HG02884 (cell line): ENCODE measurements around the gene CPAMD8.

Source experiments
- ATAC-seq: cut with Tn5 transposase; IDR thresholded peaks from one replicate; pipeline ENCODE4 v1.9.1; 2021; ENCODE audit warnings: mild to moderate bottlenecking, moderate library complexity; ENCODE audit not compliant: unreplicated experiment

CPAMD8 gene

DNA sequence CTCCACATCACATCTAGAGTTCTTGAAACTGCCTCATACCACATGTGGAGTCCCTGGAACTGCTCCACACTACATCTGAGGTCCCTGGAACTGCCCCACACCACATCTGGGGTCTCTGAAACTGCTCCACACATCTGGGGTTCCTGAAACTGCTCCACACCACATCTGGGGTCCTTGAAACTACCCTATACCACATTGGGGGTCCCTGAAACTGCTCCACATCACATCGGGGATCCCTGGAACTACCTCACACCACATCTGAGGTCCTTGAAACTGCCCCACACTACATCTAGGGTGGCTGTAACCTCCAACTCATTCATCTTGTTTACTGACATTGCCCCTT lies 104.0 kb downstream of the CPAMD8 start:
- no peak for ATAC-seq

DNA sequence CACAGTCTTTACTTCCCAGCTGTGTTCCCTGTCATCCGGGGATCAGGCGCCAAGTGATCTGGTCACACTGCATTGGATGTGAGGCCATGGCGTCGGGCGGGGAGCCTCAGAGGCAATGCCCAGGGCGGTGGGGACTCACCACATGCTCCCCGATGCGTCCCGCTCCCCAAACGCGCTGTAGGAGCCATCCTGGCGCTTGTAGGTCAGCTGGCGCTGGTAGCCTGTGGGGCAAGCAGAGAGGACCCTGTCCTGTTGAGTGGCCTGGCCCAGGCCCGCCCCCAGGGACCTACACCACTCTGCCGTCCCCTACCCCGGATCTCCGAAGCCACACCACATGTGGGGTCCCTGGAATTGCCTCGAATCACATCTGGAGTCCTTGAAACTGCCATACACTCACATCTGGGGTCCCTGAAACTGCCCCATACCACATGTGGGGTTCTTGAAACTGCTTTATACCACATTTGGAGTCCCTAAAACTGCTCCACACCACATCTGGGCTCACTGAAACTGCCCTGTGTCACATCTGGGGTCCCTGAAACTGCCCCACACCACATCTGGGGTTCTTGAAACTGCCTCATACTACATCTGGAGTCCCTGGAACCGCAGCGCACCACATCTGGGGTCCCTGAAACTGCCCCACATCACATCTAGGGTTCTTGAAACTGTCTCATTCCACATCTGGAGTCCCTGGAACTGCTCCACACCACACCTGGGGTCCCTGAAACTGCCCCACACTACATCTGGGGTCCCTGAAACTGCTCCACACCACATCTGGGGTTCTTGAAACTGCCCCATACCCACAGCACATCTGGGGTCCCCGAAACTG lies 104.6 kb downstream of the CPAMD8 start:
- no peak for ATAC-seq

DNA sequence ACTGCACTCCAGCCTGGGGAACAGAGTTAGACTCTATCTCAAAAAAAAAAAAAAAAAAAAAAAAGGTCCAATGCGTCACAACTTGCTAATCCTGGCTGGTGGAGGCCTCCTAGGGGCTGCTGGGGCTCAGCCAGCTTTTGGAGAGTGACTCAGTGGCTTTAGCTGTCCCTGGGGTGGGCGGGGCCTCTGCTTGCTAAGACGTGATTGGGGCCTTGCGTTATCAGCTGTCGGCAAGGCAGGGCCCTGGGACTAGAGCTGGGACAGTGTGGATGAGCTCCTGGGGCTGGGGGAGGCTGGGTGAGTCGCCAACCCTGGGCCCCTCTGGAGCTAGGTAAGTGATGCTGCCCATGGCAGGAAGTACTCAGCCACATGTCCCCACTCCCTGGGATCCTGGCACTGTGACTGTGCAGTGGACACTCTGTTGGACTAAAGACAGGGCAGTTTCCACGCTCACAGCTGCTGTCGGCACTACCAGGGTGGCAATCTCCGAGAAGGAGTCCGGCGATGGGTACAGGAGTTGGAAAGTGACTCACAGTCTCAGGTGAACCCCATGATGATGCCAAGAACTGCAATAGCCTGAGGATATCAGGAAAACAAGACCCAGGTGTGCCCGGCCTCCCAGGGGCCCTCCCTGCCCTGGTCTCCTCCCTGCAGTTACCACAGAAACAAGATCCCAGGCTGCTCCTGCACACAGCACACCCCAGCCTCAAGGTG lies 105.6 kb downstream of the CPAMD8 start:
- ATAC-seq = no peak

DNA sequence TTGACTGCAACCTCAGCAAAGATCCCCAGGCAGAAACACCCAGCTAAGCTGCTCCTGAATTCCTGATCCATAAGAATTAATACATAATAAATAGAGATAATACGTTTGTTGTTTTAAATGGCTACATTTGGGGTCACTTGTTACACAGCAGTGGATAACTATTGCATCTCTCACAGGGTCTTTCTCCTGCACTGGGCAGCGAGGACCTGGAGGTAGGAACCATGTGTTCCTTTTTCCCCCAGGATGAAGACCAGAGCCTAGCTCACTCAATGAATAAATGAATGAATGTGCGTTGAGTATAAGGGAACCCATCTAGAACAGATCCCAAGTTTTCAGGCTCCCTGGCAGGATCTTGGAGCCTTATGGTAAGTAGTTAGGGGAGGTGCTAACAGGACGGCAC lies 107.1 kb downstream of the CPAMD8 start:
- ATAC-seq = no peak

DNA sequence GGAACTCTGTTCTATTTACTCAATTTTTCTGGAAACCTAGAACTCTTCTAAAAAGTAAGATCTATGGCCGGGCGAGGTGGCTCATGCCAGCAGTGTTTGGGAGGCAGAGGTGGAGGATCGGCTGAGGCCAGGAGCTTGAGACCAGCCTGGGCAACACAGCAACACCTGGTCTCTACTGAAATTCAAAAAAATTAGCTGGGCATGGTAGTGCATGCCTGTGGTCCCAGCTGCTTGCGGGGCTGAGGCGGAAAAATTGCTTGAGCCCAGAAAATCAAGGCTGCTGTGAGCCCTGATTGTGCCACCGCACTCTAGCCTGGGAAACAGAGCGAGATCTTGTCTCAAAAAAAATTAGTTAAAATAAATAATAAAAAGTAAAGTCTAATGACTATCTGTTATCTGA lies 109.2 kb downstream of the CPAMD8 start:
- no peak for ATAC-seq

DNA sequence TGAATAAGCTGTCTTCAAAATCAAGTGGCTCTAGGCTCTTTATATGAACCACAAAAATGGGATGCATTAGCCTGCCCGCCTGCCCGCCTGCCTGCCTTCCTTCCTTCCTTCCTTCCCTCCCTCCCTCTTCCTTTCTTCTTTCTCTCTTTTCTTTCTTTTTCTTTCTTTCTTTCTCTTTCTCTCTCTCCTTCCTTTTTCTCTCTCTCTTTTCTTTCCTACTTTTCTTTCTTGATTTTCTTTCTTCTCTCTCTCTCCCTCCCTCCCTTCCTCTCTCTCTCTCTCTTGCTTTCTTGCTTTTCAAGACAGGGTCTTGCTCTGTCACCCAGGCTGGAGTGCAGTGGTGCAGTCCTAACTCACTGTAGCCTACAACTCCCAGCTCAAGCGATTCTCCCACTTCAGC lies 110.9 kb downstream of the CPAMD8 start:
- ATAC-seq = no peak

DNA sequence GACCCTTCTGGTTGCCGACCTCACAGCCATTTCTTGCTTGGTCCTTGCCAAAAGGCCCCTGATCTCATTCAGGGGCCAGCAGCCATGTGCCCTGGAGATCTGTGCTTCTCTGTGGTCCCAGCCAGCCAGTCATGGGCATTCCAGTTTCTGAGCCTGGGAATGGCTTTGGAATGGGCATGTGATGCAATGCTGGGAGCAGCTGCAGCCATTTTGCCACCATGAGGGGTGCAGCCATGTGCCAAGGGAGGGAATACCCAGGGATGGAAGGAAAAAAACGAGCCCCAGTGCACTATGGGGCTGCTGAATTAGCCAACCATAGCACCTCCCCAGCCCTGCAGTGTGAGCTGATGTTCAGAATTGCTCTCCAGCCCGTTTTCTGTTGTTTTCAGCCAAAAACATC lies 111.5 kb downstream of the CPAMD8 start:
- no peak for ATAC-seq

DNA sequence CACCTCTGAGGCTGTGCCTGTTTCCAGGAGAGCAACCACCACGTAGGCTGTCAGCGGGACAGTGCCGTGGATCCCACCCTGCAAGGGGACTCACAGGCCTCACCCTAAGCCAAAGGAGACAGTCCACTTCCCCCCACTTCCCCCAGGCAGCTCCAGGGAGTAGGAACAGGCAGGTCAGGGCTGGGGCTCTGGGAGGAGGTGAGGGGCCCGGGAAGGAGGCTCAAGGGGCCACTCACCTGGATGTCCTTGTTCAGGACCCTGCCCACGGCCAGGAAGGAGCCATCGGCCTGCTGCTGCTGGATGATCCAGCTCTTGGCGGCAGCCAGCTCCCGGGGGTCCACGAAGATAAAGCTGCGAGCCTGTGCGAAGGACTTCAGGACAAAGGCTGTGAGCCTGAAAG lies 112.2 kb downstream of the CPAMD8 start:
- no peak for ATAC-seq

DNA sequence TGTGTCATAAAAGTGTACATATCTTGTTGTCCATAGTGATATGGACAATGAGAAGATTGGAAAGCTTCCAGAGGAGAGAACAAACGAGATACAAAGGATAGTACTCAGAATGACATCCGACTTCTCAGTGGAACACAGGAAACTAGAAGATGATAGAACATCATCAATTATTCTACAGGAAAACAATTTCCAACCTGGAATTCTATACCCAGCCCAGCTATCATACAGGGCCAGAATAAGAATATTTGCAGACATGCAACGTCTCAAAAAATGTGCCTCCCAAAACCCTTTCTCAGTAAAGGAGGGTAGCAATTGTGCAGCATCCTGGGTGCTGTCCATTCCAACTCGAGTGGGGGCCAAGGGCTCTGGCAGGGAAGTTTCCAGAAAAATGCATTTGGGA lies 113.8 kb downstream of the CPAMD8 start:
- ATAC-seq = no peak

DNA sequence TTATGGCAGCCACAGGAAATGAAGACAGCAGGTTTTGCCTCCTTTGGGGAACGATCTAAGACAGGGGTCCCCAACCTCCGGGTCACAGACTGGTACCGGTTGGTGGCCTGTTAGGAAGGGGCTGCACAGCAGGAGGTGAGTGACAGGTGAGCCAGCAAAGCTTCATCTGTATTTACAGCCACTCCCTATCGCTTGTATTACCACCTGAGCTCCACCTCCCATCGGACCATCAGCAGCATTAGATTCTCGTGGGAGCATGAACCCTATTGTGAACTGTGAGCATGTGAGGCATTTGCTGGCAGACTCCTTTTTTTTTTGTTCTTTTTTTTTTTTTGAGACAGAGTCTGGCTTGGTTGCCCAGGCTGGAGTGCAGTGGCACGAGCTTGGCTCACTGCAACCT lies 115.6 kb downstream of the CPAMD8 start:
- no peak for ATAC-seq

DNA sequence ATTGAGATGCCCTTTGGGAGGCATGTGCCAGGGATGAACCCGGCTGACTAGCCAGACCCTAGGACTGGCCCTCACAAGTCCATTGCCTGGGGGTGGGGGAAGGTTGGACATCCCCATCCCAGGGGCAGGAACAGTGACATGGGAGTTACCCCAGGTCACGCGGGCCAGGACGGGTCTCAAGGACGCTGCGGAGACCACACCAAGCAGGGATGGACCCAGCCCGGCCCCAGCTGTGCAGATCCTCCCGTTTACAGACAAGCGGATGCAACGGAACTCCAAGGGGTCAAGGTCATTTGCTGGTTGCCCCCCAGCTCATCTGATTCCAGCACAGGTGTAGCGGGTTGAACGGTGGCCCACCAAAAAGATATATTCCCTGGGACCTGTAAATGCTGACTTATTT lies 117.9 kb downstream of the CPAMD8 start:
- no peak for ATAC-seq

DNA sequence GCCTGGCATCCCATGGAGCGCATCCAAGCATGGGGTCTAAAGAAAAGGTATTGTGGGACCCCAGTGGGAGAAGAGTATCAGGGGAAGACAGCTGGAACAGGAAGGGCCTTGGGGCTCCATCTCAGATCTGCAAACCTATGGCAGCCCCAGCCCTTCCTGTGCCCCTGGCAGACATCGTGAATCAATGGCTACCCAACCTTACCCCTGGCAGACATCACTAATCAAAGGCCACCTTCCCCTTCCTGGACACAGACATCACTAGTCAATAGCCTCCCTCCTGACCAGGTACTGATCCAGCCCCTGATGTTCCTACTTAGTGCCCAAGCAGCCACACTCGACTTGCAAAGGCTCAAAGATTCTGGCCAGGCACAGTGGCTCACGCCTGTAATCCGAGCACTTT lies 122.0 kb downstream of the CPAMD8 start:
- no peak for ATAC-seq

DNA sequence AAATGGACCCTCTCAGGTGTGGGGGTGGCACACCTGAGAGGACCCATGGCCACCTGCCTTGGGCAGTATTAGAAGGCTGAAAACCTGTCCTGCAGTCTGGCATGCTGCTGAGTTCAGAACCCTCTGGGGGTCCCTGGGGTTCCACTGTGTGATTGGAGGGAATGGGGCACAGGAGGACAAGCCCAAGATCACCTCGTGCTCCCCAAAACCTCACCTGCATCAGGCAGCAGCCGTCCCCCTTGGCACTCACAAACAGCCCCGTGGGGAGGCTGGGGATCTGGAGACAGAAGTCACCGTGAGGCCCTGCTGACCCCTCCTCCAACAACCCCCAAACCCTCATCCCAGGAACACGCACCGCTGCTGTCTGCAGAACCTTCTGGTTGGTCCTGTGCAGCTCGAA lies 123.3 kb downstream of the CPAMD8 start:
- no peak for ATAC-seq

DNA sequence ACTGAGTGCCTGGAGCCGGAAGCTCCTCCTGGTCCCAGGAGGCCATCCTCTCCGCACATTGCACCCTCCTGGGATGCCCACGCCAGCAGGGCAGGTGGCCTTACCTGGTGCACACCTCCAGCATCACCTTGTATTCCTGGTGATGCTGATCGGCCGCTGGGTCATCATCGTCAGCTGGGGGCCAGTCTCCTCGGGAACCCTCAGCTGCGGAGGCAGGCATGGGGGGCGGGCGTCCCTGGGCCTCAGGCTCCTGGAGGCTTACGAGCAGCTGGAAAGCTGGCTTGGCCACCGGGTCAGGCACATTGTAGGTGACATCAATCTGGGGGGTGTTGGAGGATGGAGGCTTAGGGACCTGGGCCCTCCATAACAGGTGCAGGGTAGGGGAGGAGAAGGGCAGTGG lies 124.1 kb downstream of the CPAMD8 start:
- no peak for ATAC-seq

DNA sequence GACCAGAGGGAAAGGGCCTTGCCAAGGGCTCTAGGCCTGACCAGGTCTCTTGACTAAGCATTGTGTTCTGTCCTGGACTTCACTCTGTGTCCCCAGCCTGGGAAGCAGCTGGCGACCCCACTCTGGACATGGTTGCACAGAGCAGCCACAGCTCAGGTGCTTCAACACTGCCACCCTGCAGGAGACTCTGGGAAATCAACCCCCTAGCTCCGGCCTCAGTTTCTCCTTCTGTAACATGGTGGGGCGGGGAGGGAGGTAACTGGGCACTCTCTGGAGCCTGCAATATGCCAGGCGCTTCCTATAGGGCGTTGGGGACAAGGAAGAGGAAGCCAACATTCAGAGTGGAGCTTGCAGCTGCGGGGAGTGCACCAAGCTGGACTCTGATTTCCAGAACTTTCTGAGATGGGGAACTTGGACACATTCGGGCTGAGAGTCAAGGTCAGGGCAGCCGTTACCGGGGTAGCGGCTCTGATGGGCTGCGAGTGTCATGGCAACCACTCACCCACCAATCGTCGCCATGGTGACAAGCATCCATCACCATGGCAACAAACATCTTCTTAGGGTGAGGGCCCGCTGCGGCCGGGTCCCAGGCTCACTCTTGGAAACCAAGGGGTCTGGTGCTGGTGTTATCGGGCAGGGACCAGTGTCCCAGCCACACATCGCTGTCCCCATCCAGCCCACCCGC lies 125.0 kb downstream of the CPAMD8 start:
- ATAC-seq = no peak

DNA sequence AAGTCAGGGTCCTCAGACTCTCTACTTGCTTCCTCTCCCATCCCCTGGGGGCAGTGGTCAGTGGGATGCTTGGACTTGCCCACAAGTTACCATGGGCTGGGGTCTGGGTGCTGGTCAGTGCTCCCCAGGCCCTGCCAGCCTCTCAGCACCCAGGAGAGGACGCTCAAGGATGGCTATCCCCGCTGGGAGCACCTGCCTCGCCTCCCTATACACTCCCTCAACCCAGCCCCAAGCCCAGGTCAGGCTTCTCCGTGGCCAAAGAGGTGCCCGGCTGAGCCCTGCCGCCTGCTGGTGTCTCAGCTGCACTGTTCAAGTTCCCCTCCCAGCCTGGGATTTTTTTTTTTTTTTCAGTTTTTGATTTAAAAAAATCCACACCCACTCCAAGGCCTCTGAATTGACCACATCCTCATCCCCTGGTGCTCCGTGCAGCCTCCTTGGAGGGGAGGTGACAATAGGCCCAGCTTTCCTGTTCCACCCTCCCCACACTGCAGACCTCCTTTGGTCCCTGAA lies 127.0 kb downstream of the CPAMD8 start:
- ATAC-seq = no peak

DNA sequence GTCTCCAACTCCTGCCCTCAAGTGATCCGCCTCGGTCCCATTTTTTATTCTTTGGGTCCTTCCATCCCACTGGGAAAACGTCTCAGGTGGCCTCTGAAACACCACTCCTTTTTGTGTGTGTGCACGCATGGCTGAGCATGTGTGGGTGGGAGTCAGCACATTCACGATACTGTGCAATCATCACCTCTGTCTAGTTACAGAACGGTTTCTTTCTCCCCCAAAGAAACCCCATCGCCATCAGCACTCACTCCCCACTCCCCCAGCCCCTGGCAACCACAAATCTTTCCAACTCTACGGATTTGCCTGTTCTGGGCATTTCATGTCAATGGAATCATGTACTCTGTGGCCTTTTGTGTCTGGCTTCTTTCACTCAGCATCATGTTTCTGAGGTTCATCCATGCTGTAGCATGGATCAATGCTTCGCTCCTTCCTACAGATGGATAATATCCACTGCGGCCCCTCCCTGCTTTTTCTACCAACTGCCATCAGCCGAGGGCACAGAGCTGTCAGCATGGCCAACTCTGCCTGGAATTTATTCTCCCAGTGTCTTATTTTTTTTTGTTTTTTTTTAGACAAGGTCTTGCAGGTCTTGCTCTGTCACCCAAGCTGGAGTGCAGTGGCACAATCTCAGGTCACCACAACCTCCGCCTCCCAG lies 128.1 kb downstream of the CPAMD8 start:
- no peak for ATAC-seq

DNA sequence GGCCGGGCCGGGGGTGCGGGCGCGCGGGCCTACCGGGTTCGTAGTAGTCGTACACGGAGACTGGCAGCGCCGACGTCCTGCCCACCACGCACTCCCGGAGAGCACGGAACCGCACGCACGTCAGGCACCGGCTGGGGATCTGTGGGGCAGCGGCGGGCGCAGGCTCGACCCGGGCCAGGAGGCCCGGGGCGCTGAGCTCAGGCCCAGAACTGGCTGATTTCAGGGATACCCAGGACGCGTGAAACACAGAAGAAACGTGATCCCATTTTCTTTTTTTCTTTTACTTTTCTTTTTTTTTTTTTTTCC lies 128.8 kb downstream of the CPAMD8 start:
- no peak for ATAC-seq

DNA sequence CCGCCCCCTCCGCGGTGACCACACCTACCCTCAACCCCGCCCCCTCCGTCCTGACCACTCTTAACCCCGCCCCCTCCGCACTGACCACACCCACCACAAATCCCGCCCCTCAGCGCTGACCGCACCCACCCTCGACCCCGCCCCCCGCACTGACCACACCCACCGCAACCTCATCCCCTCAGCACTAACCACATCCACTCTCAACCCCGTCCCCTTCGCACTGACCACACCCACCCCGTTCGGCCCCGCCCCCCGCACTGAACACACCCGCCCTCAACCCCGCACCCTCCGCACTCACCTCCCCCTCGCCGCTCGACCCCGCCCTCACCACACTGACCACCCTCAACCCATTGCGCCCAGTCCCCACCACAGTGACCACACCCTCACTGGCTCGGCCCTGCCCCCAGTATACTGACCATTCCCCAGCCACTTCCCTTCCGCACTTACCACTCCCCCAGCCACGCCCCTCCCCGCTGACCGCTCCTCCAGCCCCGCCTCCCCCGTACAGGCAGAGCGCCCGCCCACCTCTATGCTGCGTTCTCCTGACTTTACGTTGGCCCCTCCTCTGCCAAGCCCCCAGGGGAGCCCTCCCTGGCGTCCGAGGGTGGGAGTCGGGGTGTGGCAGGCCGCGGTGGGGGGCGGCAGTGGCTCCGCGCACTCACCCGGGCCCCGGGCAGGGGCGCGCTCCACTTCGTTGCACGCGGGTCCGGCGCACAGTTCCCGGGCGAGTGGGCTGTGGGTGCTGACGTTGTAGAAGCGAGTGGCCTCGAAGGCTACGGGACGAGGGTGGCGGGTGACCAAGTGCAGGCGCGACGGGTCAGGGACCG lies 129.4 kb downstream of the CPAMD8 start:
- ATAC-seq = peak; percentile 34

DNA sequence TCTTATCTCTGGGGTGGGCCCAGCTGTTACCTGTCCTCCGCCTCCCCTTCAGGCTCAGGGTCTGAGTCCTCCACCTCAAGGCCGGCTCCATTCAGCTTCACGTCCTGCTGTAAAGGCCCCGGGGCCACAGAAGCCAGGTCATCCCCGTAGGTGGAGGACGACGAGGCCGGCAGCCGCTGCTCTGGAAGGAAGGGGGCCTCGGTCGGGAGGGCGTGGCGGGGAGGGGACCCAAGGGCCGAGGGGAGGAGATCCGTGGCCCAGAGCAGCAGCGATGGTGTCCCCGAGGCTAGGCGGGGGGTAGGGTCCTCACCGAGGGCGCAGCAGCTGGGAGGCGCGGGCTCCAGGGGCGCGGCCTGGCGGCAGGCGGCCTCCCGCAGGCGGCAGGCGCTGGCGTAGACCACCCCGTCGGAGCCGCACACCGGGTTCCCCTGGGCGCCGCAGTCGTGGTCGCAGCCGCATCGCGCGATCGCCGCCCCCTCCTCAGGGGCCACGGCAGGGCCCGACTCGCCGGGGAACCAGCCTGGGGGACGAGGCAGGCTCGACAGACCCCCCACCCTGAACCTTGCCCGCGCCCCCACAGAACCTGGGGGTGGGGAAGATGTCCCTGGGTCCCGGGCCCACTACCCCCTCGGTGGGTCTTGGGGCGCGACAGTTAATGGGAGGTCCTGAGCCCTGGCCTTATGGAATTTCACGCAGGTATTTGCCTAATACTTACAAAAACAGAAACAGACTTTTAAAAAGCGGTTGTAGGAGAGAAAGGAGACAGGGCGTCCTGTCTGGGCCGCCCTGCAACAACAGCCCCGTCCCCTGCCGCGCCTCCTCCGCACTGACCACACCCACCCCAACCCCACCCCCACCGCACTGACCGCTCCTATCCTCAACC lies 130.2 kb downstream of the CPAMD8 start:
- peak; percentile 43 for ATAC-seq
